ENCODE measurements around the gene ABI3. TPM values are rescaled to one million over a fixed set of nuclear protein-coding genes. Genes with fewer than 3 reads are reported as not detected.
A peak's percentile ranks its signal among the peaks of the same experiment; 100 is the strongest.

ABI3 gene
- total and polyA plus RNA-seq, 2 donors (not counting 1 experiment from before 2014, with no cell fraction given), result 15.6 to 23.3 TPM

- Histone ChIP-seq H4K20me1 (ENCODE audit: control insufficient read depth, insufficient read depth, low read length, poor library complexity, severe bottlenecking) (peaks cover 3% of the 10 kb centered on the region), H3K4me3 (ENCODE audit: control extremely low read depth in 1 of 5, extremely low read depth in 1 of 5, insufficient read depth in 1 of 5, low read depth in 2 of 5, low read length in 4 of 5) (no peak overlapping the region), H3K4me1 (ENCODE audit: control insufficient read depth in 2 of 2, insufficient read depth in 2 of 2, low read length in 2 of 2) (peaks cover 72 to 79% of the 10 kb centered on the region in 2 donors), H3K36me3 (replicated peaks in 1 of 2; ENCODE audit: control extremely low read depth in 1 of 2, control insufficient read depth in 1 of 2, extremely low read depth in 1 of 2, insufficient read depth in 2 of 2, low read length in 1 of 2) (peaks cover 3 to 19% of the 10 kb centered on the region in 2 experiments), H3K79me2 (ENCODE audit: control insufficient read depth, insufficient read depth, low read length) (peaks cover 24% of the 10 kb centered on the region), H3K27me3 (replicated peaks in 1 of 4; ENCODE audit: control extremely low read depth in 1 of 4, control insufficient read depth in 3 of 4, insufficient read depth in 4 of 4, low read length in 3 of 4) (peaks cover 0 to 15% (median 6%) of the 10 kb centered on the region in 4 experiments), H3K4me2 (replicated peaks; ENCODE audit: low read depth, low read length, poor library complexity, severe bottlenecking) (peak overlapping the region; percentile 81), H3K27ac (ENCODE audit: low read length in 2 of 2) (peak overlapping the region; percentile 90 to 93), H3K9ac (ENCODE audit: low read length) (no peak overlapping the region), H2AFZ (ENCODE audit: insufficient read depth, low read depth, low read length, poor library complexity, severe bottlenecking) (no peak overlapping the region), H3K9me3 (ENCODE audit: control extremely low read depth in 1 of 3, control insufficient read depth in 2 of 3, insufficient read depth in 1 of 3, low read length in 2 of 3) (peaks cover 0 to 12% (median 0%) of the 10 kb centered on the region in 3 donors)
- ChIA-PET CTCF (interaction anchor here (0.6 to 6.1 kb wide), 3 partner anchors 28 to 137 kb away, joined by 3 to 57 read pairs (median 20); no protein-coding TSS in a partner anchor), POLR2A (interaction anchor here (3.4 kb wide), 1 partner anchor 27 kb away, joined by 45 read pairs; no protein-coding TSS in a partner anchor)
- DNase-seq, result no peak
- no peak for TF ChIP-seq CTCF (IDR thresholded peaks at IDR 0.05)
- TF ChIP-seq EZH2 (IDR thresholded peaks at IDR 0.05; ENCODE audit: borderline replicate concordance, insufficient read depth, low read depth, low read length, poor library complexity, severe bottlenecking), result no peak
- no peaks in the 10 kb centered on the region for H3K27me3 Mint-ChIP-seq
- H3K4me1 Mint-ChIP-seq, result peaks cover 64% of the 10 kb centered on the region
- H3K4me3 Mint-ChIP-seq, result peak overlapping the region; percentile 51
- no peaks in the 10 kb centered on the region for H3K9me3 Mint-ChIP-seq (ENCODE audit: insufficient read depth)
- intact Hi-C loops (cut with micrococcal nuclease), result loop anchor here (1.0 kb wide), 1 partner anchor 28 kb away; no protein-coding TSS in a partner anchor
- H3K27ac Mint-ChIP-seq, result peak overlapping the region; percentile 85
- 95% methylated on average over 15 of the region's 15 CpGs for WGBS (ENCODE audit: insufficient coverage)
- no peak for ATAC-seq (ENCODE audit: low read depth)
Measured at GRCh38 chr17:49219987-49220386, 9.5 kb downstream of the ABI3 start.

- Histone ChIP-seq H3K27ac (ENCODE audit: low read length in 2 of 2) (no peak overlapping the region), H3K9me3 (ENCODE audit: control extremely low read depth in 1 of 3, control insufficient read depth in 2 of 3, insufficient read depth in 1 of 3, low read length in 2 of 3) (peaks cover 0 to 12% (median 0%) of the 10 kb centered on the region in 3 donors), H2AFZ (ENCODE audit: insufficient read depth, low read depth, low read length, poor library complexity, severe bottlenecking) (no peak overlapping the region), H3K9ac (ENCODE audit: low read length) (peak overlapping the region; percentile 57), H3K79me2 (ENCODE audit: control insufficient read depth, insufficient read depth, low read length) (no peaks in the 10 kb centered on the region), H3K36me3 (replicated peaks in 1 of 2; ENCODE audit: control extremely low read depth in 1 of 2, control insufficient read depth in 1 of 2, extremely low read depth in 1 of 2, insufficient read depth in 2 of 2, low read length in 1 of 2) (peaks cover 0 to 12% of the 10 kb centered on the region in 2 experiments), H4K20me1 (ENCODE audit: control insufficient read depth, insufficient read depth, low read length, poor library complexity, severe bottlenecking) (peaks cover 5% of the 10 kb centered on the region), H3K4me1 (ENCODE audit: control insufficient read depth in 2 of 2, insufficient read depth in 2 of 2, low read length in 2 of 2) (peaks cover 55 to 63% of the 10 kb centered on the region in 2 donors), H3K4me3 (ENCODE audit: control extremely low read depth in 1 of 5, extremely low read depth in 1 of 5, insufficient read depth in 1 of 5, low read depth in 2 of 5, low read length in 4 of 5) (no peak overlapping the region), H3K4me2 (replicated peaks; ENCODE audit: low read depth, low read length, poor library complexity, severe bottlenecking) (peak overlapping the region; percentile 85), H3K27me3 (replicated peaks in 1 of 4; ENCODE audit: control extremely low read depth in 1 of 4, control insufficient read depth in 3 of 4, insufficient read depth in 4 of 4, low read length in 3 of 4) (peaks cover 0 to 16% (median 7%) of the 10 kb centered on the region in 4 experiments)
- peak overlapping the region; percentile 87 for H3K4me3 Mint-ChIP-seq
- POLR2A ChIA-PET, result interaction anchor here (1.4 kb wide), 1 partner anchor 31 kb away, joined by 4 read pairs; no protein-coding TSS in a partner anchor
- WGBS (ENCODE audit: insufficient coverage), result 24% methylated on average over 4 of the region's 9 CpGs
- H3K27ac Mint-ChIP-seq, result peak overlapping the region; percentile 62
- intact Hi-C loops (cut with micrococcal nuclease), result no loop called here
- H3K9me3 Mint-ChIP-seq (ENCODE audit: insufficient read depth), result no peaks in the 10 kb centered on the region
- no peak for ATAC-seq (ENCODE audit: low read depth)
- TF ChIP-seq CTCF (IDR thresholded peaks at IDR 0.05) (no peak), EZH2 (IDR thresholded peaks at IDR 0.05; ENCODE audit: borderline replicate concordance, insufficient read depth, low read depth, low read length, poor library complexity, severe bottlenecking) (no peak)
- no peak for DNase-seq
- H3K4me1 Mint-ChIP-seq, result peaks cover 53% of the 10 kb centered on the region
- CTCF ChIA-PET, result interaction anchor here (0.9 to 6.1 kb wide), 10 partner anchors 9 to 42 kb away, joined by 3 to 57 read pairs (median 7); partner anchors contain the start of genes ABI3 and GNGT2
- H3K27me3 Mint-ChIP-seq, result peaks cover 4% of the 10 kb centered on the region
Measured at GRCh38 chr17:49223168-49223516, 12.6 kb downstream of the ABI3 start.
